Measurements from ENCODE around the gene TMEM175.

TMEM175 gene

DNA sequence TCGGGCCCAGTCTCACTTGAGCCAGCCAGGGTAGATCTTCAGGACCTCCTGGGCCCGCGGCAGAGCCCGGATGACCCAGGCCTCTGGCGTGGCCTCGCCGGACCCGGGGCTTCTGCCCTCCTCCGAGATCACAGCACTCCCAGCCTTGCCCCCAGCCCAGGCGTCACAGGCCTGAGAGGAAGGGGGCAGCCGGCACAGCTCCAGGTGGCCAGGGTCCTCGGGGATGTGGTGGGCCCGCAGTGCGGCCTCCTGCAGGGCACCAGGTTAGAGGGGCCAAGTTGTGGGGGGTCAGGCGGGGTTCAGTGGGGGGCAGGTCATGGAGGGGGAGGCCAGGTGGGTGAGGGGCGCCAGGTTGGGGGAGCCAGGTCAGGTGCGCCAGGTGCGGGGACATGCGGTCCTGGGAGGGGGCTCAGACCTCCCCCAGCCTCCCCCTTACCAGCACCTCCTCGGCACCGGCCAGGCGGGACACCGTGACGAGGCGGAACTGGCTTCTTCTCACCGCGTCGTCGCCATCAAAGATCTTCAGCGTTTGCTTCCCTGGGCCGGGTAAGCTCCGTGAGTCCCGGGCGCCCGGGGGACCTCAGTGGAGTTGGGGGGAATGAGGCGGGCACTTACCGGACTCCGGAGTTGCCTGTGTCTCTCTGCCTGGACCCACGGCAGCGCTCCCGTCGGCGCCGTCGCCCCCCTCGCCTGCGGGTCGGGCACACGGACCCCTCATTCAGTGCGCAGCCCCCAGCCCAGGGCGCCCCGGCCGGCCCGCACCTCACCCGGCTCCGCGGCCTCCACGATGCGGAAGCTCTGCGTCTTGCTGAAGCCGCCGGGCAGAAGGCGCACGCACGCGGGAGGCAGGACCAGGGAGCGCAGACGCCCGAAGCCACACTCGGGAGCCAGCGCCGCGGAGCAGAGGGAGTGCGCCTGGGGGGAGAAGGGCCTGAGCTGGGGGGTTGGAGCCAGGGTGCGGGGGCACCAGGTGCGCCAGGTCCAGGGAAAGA is 35.1 kb downstream of the TMEM175 start:
- no peak overlapping the region for H3K4me3 Mint-ChIP-seq
- TF ChIP-seq, protein P1, sequence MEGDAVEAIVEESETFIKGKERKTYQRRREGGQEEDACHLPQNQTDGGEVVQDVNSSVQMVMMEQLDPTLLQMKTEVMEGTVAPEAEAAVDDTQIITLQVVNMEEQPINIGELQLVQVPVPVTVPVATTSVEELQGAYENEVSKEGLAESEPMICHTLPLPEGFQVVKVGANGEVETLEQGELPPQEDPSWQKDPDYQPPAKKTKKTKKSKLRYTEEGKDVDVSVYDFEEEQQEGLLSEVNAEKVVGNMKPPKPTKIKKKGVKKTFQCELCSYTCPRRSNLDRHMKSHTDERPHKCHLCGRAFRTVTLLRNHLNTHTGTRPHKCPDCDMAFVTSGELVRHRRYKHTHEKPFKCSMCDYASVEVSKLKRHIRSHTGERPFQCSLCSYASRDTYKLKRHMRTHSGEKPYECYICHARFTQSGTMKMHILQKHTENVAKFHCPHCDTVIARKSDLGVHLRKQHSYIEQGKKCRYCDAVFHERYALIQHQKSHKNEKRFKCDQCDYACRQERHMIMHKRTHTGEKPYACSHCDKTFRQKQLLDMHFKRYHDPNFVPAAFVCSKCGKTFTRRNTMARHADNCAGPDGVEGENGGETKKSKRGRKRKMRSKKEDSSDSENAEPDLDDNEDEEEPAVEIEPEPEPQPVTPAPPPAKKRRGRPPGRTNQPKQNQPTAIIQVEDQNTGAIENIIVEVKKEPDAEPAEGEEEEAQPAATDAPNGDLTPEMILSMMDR (IDR thresholded peaks at IDR 0.05; ENCODE audit: unreplicated experiment in 3 of 3), result no peak
- H3K9me3 Mint-ChIP-seq, result no peaks in the 10 kb centered on the region
- no peaks in the 10 kb centered on the region for H3K4me1 Mint-ChIP-seq
- H3K27me3 Mint-ChIP-seq (ENCODE audit: low read depth), result peaks cover 22% of the 10 kb centered on the region
- H3K27ac Mint-ChIP-seq, result no peak overlapping the region
- H3K36me3 Mint-ChIP-seq (ENCODE audit: low read depth), result no peaks in the 10 kb centered on the region

DNA sequence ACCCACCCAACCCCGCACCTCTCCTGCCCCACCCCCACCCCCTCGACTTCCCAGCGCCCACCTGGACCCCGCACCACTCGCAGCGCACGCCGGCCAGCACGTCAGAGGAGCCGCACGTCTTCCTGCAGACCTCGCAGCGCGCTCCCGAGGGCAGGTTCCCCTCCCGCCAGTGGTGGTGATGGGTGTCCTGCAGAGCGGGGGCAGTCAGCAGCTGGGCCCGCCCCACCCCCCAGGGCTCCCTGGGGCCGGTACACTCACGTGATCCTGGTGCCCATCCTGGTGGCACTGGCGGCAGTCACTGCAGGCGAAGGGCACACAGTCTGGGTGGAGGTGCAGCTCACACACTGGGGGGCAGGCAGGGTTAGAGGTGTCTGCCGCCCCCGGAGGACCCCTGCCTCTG is 36.0 kb downstream of the TMEM175 start:
- Mint-ChIP-seq H3K4me3 (no peak overlapping the region), H3K9me3 (no peaks in the 10 kb centered on the region), H3K27ac (no peak overlapping the region), H3K4me1 (no peaks in the 10 kb centered on the region), H3K27me3 (ENCODE audit: low read depth) (peaks cover 22% of the 10 kb centered on the region), H3K36me3 (ENCODE audit: low read depth) (no peaks in the 10 kb centered on the region)
- TF ChIP-seq, protein P1 (IDR thresholded peaks at IDR 0.05; ENCODE audit: unreplicated experiment in 3 of 3), result no peak

DNA sequence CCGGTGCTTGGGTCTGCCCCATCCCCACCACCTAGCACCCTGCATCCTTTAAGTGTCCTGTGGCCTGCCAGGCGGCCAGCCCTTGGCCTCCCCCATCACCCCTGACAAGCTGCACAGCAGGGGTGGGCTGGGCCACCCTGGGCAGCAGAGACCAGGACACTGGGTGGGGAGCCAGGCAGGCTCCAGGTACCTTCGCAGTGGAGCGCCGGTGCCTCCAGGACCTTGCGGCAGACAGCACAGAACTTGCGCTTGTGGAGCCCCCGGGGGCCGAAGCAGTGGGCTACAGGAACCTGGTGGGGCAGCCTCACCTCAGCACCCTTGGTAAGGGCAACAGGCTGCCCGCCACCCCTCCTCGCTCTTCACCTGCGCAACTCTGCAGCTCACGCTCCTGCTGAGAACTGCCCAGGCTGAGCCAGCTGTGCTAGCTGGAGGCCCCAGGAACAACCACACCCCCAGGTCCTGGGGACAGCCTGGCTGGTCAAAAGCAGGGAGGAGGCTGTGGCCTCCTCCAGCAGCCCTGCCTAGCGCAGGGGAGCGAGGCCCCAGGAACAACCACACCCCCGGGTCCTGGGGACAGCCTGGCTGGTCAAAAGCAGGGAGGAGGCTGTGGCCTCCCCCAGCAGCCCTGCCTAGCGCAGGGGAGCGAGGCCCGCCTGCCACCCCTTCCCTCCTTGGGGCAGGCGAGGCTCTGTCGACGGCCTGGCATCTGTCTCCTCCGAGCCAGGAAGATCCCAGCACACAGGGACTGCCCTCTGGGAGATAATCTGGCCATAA is 36.5 kb downstream of the TMEM175 start:
- no peak overlapping the region for H3K27ac Mint-ChIP-seq

DNA sequence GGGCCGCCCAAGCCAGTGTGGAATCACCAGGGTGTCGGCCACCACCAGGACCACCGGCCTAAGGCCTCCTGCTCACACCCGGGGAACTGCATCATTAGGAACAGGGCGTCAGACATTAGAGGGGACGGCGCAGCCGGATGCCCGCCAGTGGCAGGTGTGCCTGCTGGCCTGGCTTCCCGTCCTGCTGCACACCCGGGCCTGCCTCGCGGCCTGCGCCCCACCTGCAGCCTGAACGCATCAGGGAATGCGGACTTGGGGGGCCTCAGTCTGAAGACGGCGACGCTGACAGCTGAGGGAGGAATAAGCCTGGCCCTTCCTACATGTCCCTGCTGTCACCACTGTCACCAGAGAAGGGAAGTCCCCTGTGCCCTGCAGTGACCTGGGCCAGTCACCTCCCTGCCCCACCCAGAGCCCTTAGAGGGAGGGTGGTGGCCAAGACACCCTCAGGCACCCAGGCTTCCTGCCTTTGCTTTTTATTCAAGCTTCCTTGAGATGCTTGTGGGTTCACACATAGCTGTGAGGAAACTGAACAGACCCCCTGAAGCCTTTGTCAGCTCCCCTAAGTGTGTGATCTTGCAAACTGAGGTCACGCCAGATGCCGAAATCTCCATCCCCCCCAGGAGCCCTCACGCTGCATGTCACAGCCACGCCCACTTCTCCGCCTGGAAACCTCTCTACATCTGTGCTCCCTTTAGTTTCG is 37.9 kb downstream of the TMEM175 start:
- H3K36me3 Mint-ChIP-seq (ENCODE audit: low read depth), result no peaks in the 10 kb centered on the region
- H3K4me3 Mint-ChIP-seq, result peak overlapping the region in 2 of 3 experiments; percentile 60 to 65
- no peak overlapping the region for H3K27ac Mint-ChIP-seq
- TF ChIP-seq, protein P1 (IDR thresholded peaks at IDR 0.05; ENCODE audit: unreplicated experiment in 3 of 3), result no peak
- peaks cover 22% of the 10 kb centered on the region for H3K27me3 Mint-ChIP-seq (ENCODE audit: low read depth)
- no peaks in the 10 kb centered on the region for H3K4me1 Mint-ChIP-seq
- H3K9me3 Mint-ChIP-seq, result peaks cover 3% of the 10 kb centered on the region

More for the DNA sequence above, 36.5 kb downstream of the TMEM175 start:
- Mint-ChIP-seq H3K9me3 (no peaks in the 10 kb centered on the region), H3K4me3 (peak overlapping the region in 1 of 3 experiments; percentile 34), H3K36me3 (ENCODE audit: low read depth) (no peaks in the 10 kb centered on the region), H3K27me3 (ENCODE audit: low read depth) (peaks cover 22% of the 10 kb centered on the region), H3K4me1 (no peaks in the 10 kb centered on the region)
- TF ChIP-seq, protein P1 (IDR thresholded peaks at IDR 0.05; ENCODE audit: unreplicated experiment in 3 of 3), result no peak

DNA sequence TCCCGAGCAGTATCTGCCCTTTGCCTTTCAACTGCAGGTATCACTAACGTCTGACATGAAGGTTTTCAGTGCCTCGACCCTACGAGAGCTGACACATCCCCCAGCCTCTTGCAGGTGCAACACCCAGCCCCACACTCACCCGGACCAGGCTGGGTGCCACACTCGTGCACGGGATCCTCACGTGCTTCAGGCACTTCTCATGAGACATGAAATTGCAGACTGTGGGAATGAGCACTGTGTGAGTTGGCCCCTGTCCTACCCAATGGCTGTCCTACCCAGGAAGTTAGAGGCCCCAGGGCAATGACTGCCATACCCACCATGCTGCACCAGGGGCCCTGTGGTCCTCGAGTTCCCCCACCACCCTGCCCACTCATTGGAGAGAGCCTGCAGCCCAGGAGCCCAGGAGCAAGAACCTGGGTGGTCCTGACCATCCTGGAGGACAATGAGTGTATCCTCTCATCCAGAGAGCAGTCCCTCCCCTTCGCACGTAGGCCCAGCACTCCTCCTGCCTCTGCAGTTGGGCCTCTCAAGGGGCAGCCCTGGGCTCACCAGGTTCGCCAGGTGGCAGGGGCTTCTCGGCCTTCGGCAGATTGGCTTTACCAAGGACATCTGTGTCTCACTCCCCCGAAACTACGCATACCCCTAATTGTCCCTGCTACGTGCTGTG is 38.7 kb downstream of the TMEM175 start:
- Mint-ChIP-seq H3K27ac (no peak overlapping the region), H3K36me3 (ENCODE audit: low read depth) (no peaks in the 10 kb centered on the region), H3K4me1 (no peaks in the 10 kb centered on the region), H3K9me3 (peaks cover 3% of the 10 kb centered on the region), H3K27me3 (ENCODE audit: low read depth) (peaks cover 22% of the 10 kb centered on the region), H3K4me3 (peak overlapping the region; percentile 32 to 65 (median 50))
- TF ChIP-seq, protein P1 (IDR thresholded peaks at IDR 0.05; ENCODE audit: unreplicated experiment in 3 of 3), result no peak
